ENCODE data around the gene LDB1.
A peak's percentile ranks its signal among the peaks of the same experiment; 100 is the strongest.

The LDB1 gene

DNA sequence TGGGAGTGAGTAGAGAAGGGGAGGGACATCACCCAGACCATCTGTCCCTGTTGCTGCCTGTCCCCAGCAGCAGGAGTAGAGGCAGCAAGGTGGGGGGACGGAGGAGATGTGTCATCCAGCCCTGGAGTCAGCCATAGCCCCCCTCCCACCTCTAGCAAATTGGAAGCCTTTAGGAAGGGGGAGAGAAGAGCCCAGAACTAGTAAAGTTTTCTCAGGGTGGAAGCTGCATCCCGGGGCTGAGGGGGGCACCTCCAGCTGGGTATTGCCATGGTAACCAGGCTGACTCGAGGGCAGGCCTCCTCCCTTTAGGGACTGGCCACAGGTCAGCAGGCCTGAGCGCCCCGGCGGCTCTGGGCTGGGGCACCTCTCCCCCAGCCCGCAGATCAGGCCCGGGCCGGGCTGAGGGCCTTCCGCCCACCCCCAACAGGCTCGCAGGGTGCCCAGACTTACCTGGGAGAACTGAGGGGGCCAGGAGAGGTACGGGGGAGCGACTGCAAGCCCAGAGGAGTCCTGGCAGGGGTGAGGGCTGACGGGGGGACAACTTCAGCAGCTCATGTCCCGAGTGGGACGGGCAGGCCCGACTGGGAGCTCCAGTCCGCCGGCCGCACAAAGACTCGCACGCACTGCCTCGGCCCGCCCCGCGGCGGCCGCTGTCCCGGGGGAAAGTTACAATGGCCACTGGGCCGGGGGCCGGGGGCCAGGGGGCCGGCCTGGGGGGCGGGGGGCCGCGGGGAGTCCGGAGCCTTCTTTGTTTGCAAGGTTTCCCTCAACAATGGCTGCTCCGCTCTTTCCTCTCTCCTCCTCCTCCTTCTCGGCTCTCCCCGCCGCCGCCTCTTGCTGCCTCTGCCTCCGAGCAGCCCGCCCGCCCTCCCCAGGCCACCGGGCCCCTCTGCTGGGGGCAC lies 6.0 kb downstream of the LDB1 start:
- no peaks in the 10 kb centered on the region for H3K27me3 ChIP-seq (ENCODE audit: low read depth, low read length)
- no peak overlapping the region for H2AFZ ChIP-seq (ENCODE audit: low read depth, low read length)
- H3K9me3 ChIP-seq (ENCODE audit: insufficient read depth, low read length), result no peaks in the 10 kb centered on the region
- peaks cover 52% of the 10 kb centered on the region for H3K4me1 ChIP-seq (ENCODE audit: low read length)
- peak overlapping the region; percentile 52 for H3K27ac ChIP-seq (ENCODE audit: low read length)
- peaks cover 19% of the 10 kb centered on the region for H4K20me1 ChIP-seq (ENCODE audit: insufficient read depth, low read length)
- peak overlapping the region; percentile 90 for H3K4me2 ChIP-seq (ENCODE audit: low read length)
- peak overlapping the region; percentile 99 for H3K4me3 ChIP-seq (ENCODE audit: low read length)
- peaks cover 13% of the 10 kb centered on the region for H3K36me3 ChIP-seq (replicated peaks; ENCODE audit: low read depth, low read length)
- H3K9ac ChIP-seq (ENCODE audit: low read length), result peak overlapping the region; percentile 85
- TF ChIP-seq, protein P1, sequence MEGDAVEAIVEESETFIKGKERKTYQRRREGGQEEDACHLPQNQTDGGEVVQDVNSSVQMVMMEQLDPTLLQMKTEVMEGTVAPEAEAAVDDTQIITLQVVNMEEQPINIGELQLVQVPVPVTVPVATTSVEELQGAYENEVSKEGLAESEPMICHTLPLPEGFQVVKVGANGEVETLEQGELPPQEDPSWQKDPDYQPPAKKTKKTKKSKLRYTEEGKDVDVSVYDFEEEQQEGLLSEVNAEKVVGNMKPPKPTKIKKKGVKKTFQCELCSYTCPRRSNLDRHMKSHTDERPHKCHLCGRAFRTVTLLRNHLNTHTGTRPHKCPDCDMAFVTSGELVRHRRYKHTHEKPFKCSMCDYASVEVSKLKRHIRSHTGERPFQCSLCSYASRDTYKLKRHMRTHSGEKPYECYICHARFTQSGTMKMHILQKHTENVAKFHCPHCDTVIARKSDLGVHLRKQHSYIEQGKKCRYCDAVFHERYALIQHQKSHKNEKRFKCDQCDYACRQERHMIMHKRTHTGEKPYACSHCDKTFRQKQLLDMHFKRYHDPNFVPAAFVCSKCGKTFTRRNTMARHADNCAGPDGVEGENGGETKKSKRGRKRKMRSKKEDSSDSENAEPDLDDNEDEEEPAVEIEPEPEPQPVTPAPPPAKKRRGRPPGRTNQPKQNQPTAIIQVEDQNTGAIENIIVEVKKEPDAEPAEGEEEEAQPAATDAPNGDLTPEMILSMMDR (IDR thresholded peaks at IDR 0.05; ENCODE audit: low read depth, low read length), result no peak
- no peak for TF ChIP-seq EZH2phosphoT487 (IDR thresholded peaks at IDR 0.05; ENCODE audit: low read depth)
- H3K79me2 ChIP-seq (ENCODE audit: low read length), result peaks cover 79% of the 10 kb centered on the region

DNA sequence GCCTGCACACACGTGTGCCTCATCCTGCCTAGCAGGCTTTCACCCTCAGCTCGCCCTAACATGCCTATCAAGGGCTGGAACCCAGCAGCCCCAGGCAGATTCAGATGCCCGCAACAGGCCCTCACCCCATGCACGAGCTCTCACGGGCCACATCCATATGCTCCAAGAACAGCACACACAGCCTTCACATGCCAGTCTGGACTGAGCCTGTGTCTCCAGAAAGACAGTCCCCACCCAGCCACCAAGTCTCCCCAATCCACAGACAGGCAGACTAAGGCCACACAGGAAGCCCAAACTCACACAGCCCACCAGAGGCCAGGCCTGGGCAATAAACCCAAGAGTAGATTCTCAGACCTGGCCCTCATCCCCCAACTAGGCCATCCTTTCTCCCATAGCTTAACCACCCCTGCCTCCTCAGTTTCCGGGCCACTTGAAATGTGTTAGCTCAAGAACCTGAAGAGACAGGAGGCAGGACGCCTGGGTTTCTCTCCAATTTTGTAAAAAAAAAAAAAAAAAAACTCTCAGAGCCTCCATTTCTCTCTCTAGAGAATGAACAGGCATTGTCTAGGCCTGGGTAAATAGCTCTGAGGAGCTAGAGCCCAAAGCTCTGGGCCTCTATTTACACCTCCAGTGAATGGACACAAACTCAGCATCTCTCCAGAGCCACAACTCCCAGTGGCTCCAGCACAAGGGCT lies 6.8 kb downstream of the LDB1 start:
- TF ChIP-seq, protein P1 (IDR thresholded peaks at IDR 0.05; ENCODE audit: low read depth, low read length), result no peak
- TF ChIP-seq EZH2phosphoT487 (IDR thresholded peaks at IDR 0.05; ENCODE audit: low read depth), result no peak

DNA sequence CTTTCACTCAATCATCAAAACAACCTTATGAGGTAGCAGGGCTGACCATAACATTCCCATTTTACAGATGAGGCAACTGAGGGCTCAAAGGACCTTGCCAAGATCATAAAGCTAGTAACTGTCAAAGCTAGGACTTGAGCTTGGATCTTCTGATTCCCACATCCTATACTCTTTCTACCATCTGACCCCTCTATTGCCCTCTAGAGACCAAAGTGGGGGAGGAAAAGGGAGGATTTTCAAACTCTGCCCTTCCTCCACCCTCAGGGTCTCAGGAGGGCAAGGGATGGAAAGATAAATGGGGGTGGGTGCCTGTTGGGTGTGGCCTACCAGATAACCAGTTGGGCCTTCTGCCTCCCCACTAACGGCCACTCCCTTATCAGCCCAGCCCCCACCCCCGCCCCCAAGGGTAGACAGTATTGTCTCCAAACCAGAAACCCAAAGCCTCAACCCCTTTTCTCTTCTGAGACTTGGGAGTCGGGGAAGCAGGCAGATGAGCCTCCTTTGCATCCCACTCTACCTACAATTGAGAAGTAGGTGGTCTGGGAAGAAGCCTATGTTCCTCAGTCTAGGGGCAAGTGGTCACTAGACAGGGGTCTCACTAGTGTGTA lies 7.9 kb downstream of the LDB1 start:
- no peak overlapping the region for H3K9ac ChIP-seq (ENCODE audit: low read length)
- no peak overlapping the region for H2AFZ ChIP-seq (ENCODE audit: low read depth, low read length)
- peaks cover 60% of the 10 kb centered on the region for H3K79me2 ChIP-seq (ENCODE audit: low read length)
- peaks cover 19% of the 10 kb centered on the region for H4K20me1 ChIP-seq (ENCODE audit: insufficient read depth, low read length)
- H3K4me1 ChIP-seq (ENCODE audit: low read length), result peaks cover 36% of the 10 kb centered on the region
- H3K27me3 ChIP-seq (ENCODE audit: low read depth, low read length), result no peaks in the 10 kb centered on the region
- H3K4me2 ChIP-seq (ENCODE audit: low read length), result peak overlapping the region; percentile 90
- no peaks in the 10 kb centered on the region for H3K9me3 ChIP-seq (ENCODE audit: insufficient read depth, low read length)
- TF ChIP-seq EZH2phosphoT487 (IDR thresholded peaks at IDR 0.05; ENCODE audit: low read depth), result no peak
- TF ChIP-seq, protein P1 (IDR thresholded peaks at IDR 0.05; ENCODE audit: low read depth, low read length), result 0 out of 2 replicates have a peak, but pooled peaks have one; percentile 2
- H3K27ac ChIP-seq (ENCODE audit: low read length), result no peak overlapping the region
- H3K4me3 ChIP-seq (ENCODE audit: low read length), result no peak overlapping the region
- H3K36me3 ChIP-seq (replicated peaks; ENCODE audit: low read depth, low read length), result peaks cover 21% of the 10 kb centered on the region

More for the DNA sequence above, 6.8 kb downstream of the LDB1 start:
- H3K79me2 ChIP-seq (ENCODE audit: low read length), result peaks cover 71% of the 10 kb centered on the region
- peak overlapping the region; percentile 85 for H3K9ac ChIP-seq (ENCODE audit: low read length)
- peaks cover 21% of the 10 kb centered on the region for H3K36me3 ChIP-seq (replicated peaks; ENCODE audit: low read depth, low read length)
- no peak overlapping the region for H3K27ac ChIP-seq (ENCODE audit: low read length)
- H3K9me3 ChIP-seq (ENCODE audit: insufficient read depth, low read length), result no peaks in the 10 kb centered on the region
- peaks cover 19% of the 10 kb centered on the region for H4K20me1 ChIP-seq (ENCODE audit: insufficient read depth, low read length)
- no peak overlapping the region for H2AFZ ChIP-seq (ENCODE audit: low read depth, low read length)
- H3K27me3 ChIP-seq (ENCODE audit: low read depth, low read length), result no peaks in the 10 kb centered on the region
- peak overlapping the region; percentile 90 for H3K4me2 ChIP-seq (ENCODE audit: low read length)
- peak overlapping the region; percentile 99 for H3K4me3 ChIP-seq (ENCODE audit: low read length)
- peaks cover 47% of the 10 kb centered on the region for H3K4me1 ChIP-seq (ENCODE audit: low read length)

DNA sequence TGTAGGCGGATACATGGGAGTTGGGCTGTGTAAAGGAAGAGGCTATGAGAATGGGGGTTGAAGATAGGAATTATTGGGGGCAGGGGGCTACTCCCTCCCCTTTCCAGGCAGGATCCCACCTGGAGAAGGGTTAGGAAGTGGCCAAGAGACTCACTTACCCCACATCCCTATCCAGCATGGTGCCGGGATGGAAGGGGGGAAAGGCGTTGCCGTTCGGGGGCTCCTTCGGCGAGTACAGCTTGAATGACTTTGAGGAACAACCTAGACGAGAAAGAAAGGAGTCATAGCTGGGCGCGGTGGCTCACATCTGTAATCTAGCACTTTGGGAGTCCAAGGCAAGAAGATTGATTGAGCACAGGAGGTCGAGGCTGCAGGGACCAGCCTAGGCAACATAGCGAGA lies 8.9 kb downstream of the LDB1 start:
- H4K20me1 ChIP-seq (ENCODE audit: insufficient read depth, low read length), result peaks cover 19% of the 10 kb centered on the region

More for the DNA sequence above, 8.9 kb downstream of the LDB1 start:
- Histone ChIP-seq H3K9ac (ENCODE audit: low read length) (no peak overlapping the region), H3K27ac (ENCODE audit: low read length) (no peak overlapping the region), H3K27me3 (ENCODE audit: low read depth, low read length) (no peaks in the 10 kb centered on the region), H3K4me1 (ENCODE audit: low read length) (peaks cover 26% of the 10 kb centered on the region), H2AFZ (ENCODE audit: low read depth, low read length) (no peak overlapping the region), H3K4me3 (ENCODE audit: low read length) (no peak overlapping the region), H3K4me2 (ENCODE audit: low read length) (no peak overlapping the region), H3K36me3 (replicated peaks; ENCODE audit: low read depth, low read length) (peaks cover 21% of the 10 kb centered on the region), H3K9me3 (ENCODE audit: insufficient read depth, low read length) (no peaks in the 10 kb centered on the region), H3K79me2 (ENCODE audit: low read length) (peaks cover 49% of the 10 kb centered on the region)
- no peak for TF ChIP-seq EZH2phosphoT487 (IDR thresholded peaks at IDR 0.05; ENCODE audit: low read depth)
- TF ChIP-seq, protein P1 (IDR thresholded peaks at IDR 0.05; ENCODE audit: low read depth, low read length), result no peak

Data from OCI-LY3 (cell line).